A673 (cell line): ENCODE results near the gene SCMH1. TPM values are rescaled to one million over a fixed set of nuclear protein-coding genes. Genes with fewer than 3 reads are reported as not detected.
A peak's percentile ranks its signal among the peaks of the same experiment; 100 is the strongest.
"Not testable (repeated sequence)": the region's sequence is repeated elsewhere in the genome, so short reads cannot be mapped to it uniquely, and the experiment has no call there.

ENCODE experiments used
- BruUV-seq: library from RNA; stranded (reverse); fragments of 400-500 nt; replicated peaks from 2 replicates; lab custom pipeline; 2021; lab: Mats Ljungman, UMichigan
- CTCF ChIA-PET: fragments of 300-600 bp; sonication (Branson Sonifier 250); formaldehyde crosslinking; loops from one replicate; lab custom pipeline; 2022; ENCODE audit warnings: antibody characterized with exemption; lab: Charles Lee
- POLR2A ChIA-PET: fragments of 300-600 bp; sonication (Branson Sonifier 250); formaldehyde crosslinking; loops from one replicate; lab custom pipeline; 2022; ENCODE audit warnings: antibody characterized with exemption; ENCODE audit not compliant: low non-redundant PET; lab: Charles Lee
- DNase-seq: peaks from one replicate; pipeline ENCODE4 v3.0.0-alpha.2; 2015; ENCODE audit warnings: low spot score
- H3K27ac ChIP-seq: fragments of 200-600 bp; sonication (generic); 2 replicates; pipeline ENCODE4 v1.5.1; 2016; ENCODE audit warnings: mixed run types, low read depth, mild to moderate bottlenecking, mixed read lengths, antibody characterized with exemption, low read length; ENCODE audit not compliant: poor library complexity, severe bottlenecking
- H3K27me3 ChIP-seq: fragments of 200-600 bp; sonication (generic); replicated peaks from 2 replicates; pipeline ENCODE4 v1.6.1; 2017; ENCODE audit warnings: mixed run types, low read depth, mild to moderate bottlenecking, mixed read lengths, antibody characterized with exemption, low read length; ENCODE audit not compliant: insufficient read depth, poor library complexity
- H3K36me3 ChIP-seq: fragments of 200-600 bp; sonication (generic); 2 replicates; pipeline ENCODE4 v1.6.1; 2016; ENCODE audit warnings: mixed run types, mild to moderate bottlenecking, mixed read lengths, antibody characterized with exemption, low read length; ENCODE audit not compliant: insufficient read depth, poor library complexity, severe bottlenecking
- H3K4me1 ChIP-seq: fragments of 200-600 bp; sonication (generic); 2 replicates; pipeline ENCODE4 v1.6.1; 2017; ENCODE audit warnings: mixed run types, mild to moderate bottlenecking, mixed read lengths, antibody characterized with exemption, low read length; ENCODE audit not compliant: insufficient read depth, poor library complexity, severe bottlenecking
- H3K4me3 ChIP-seq: fragments of 200-600 bp; sonication (generic); 2 replicates; pipeline ENCODE4 v1.5.1; 2016; ENCODE audit warnings: low read depth, mixed run types, mild to moderate bottlenecking, mixed read lengths, low read length; ENCODE audit not compliant: poor library complexity, severe bottlenecking
- H3K9me3 ChIP-seq: fragments of 200-600 bp; sonication (generic); 2 replicates; pipeline ENCODE4 v1.6.1; 2016; ENCODE audit warnings: mixed run types, low read depth, mild to moderate bottlenecking, mixed read lengths, antibody characterized with exemption, low read length; ENCODE audit not compliant: poor library complexity, severe bottlenecking
- CTCF ChIP-seq: fragments of 300-800, 200-600 bp; sonication (generic); conservative IDR thresholded peaks from 2 replicates; pipeline ENCODE4 v1.5.1; 2017; ENCODE audit warnings: low read depth, mild to moderate bottlenecking, antibody characterized with exemption, low read length, moderate library complexity, mixed read lengths
- EZH2 ChIP-seq: fragments of 200-600 bp; sonication (generic); IDR thresholded peaks from 2 replicates; pipeline ENCODE4 v1.6.1; 2017; ENCODE audit warnings: borderline replicate concordance, low read depth, mild to moderate bottlenecking, mixed read lengths, antibody characterized with exemption, low read length; ENCODE audit not compliant: poor library complexity, severe bottlenecking
- intact Hi-C: fragments of 100-400 bp; cut with micrococcal nuclease; formaldehyde crosslinking; loops from one replicate; pipeline ENCODE4 v1.10.0; 2022; ENCODE audit not compliant: unreplicated experiment
- total RNA-seq: library from RNA; stranded (reverse); gene quantifications from 2 replicates; pipeline ENCODE4 v1.2.3, GENCODE V29; 2021

The SCMH1 gene
- total RNA-seq, 1 experiment from 2014 or later: 30.4 TPM

- peak; percentile 84 for DNase-seq
- peak; percentile 63 for TF ChIP-seq CTCF
- TF ChIP-seq EZH2: no peak
- ChIA-PET CTCF (interaction anchor here (0.7 kb wide), 1 partner anchor 17 kb away, joined by 3 read pairs; no protein-coding TSS in a partner anchor), POLR2A (interaction anchor here (0.5 kb wide), 1 partner anchor 448 kb away, joined by 6 read pairs; no protein-coding TSS in a partner anchor)
- H3K9me3 ChIP-seq: no peaks in the 10 kb centered on the region
- H3K4me1 ChIP-seq: peaks cover 6% of the 10 kb centered on the region
- peak overlapping the region; percentile 7 for H3K27ac ChIP-seq
- no TSS peak for BruUV-seq
- intact Hi-C loops: no loop called here
- no peaks in the 10 kb centered on the region for H3K36me3 ChIP-seq
- no peak overlapping the region for H3K4me3 ChIP-seq
- H3K27me3 ChIP-seq: no peaks in the 10 kb centered on the region
Measured at GRCh38 chr1:41122851-41123518, 119.1 kb downstream of the SCMH1 start.

- Histone ChIP-seq H3K27me3 (no peaks in the 10 kb centered on the region), H3K4me3 (no peak overlapping the region), H3K4me1 (peaks cover 6% of the 10 kb centered on the region), H3K9me3 (no peaks in the 10 kb centered on the region), H3K36me3 (no peaks in the 10 kb centered on the region), H3K27ac (no peak overlapping the region)
- TF ChIP-seq EZH2: no peak
- TF ChIP-seq CTCF: no peak
- no peak for DNase-seq
- intact Hi-C loops: no loop called here
- CTCF ChIA-PET: no interaction called here
- no TSS peak for BruUV-seq
- POLR2A ChIA-PET: no interaction called here
Measured at GRCh38 chr1:41122148-41122547, 120.0 kb downstream of the SCMH1 start.

GRCh38 chr1:41118645-41119044 lies 123.5 kb downstream of the SCMH1 start:
- ChIA-PET CTCF (no interaction called here), POLR2A (no interaction called here)
- no peak for DNase-seq
- no peak overlapping the region for H3K27ac ChIP-seq
- H3K9me3 ChIP-seq: no peaks in the 10 kb centered on the region
- peaks cover 5% of the 10 kb centered on the region for H3K4me1 ChIP-seq
- H3K27me3 ChIP-seq: no peaks in the 10 kb centered on the region
- TF ChIP-seq CTCF (no peak), EZH2 (no peak)
- intact Hi-C loops: no loop called here
- no peak overlapping the region for H3K4me3 ChIP-seq
- no peaks in the 10 kb centered on the region for H3K36me3 ChIP-seq
- BruUV-seq: no TSS peak

- H3K36me3 ChIP-seq, H3K9me3 ChIP-seq, intact Hi-C loops, CTCF ChIA-PET, H3K4me3 ChIP-seq, H3K27me3 ChIP-seq, H3K4me1 ChIP-seq, BruUV-seq, DNase-seq, POLR2A ChIA-PET, H3K27ac ChIP-seq: not testable (repeated sequence)
Measured at GRCh38 chr1:41117241-41117640, 124.9 kb downstream of the SCMH1 start.
